HepG2 (cell line): Measurements from ENCODE around the gene API5. TPM values are rescaled to one million over a fixed set of nuclear protein-coding genes. Genes with fewer than 3 reads are reported as not detected.
A peak's percentile ranks its signal among the peaks of the same experiment; 100 is the strongest.

ENCODE experiments used
- FOXA3 ChIP-seq: IDR thresholded peaks from 2 replicates; pipeline ENCODE4 v1.6.1; 2016; ENCODE audit warnings: missing genetic modification reagents, missing compliant biosample characterization
- FOXJ3 ChIP-seq: sonication (generic); formaldehyde crosslinking; IDR thresholded peaks from 2 replicates; pipeline ENCODE4 v1.4.0; 2020; ENCODE audit warnings: missing genetic modification reagents, mild to moderate bottlenecking, borderline replicate concordance
- GATA4 ChIP-seq: sonication (generic); IDR thresholded peaks from 2 replicates; pipeline ENCODE4 v1.6.1; 2016; ENCODE audit warnings: antibody characterized with exemption, low read depth, borderline replicate concordance
- KLF13 ChIP-seq: sonication (generic); formaldehyde crosslinking; IDR thresholded peaks from 2 replicates; pipeline ENCODE4 v1.4.0; 2020; ENCODE audit warnings: mild to moderate bottlenecking, missing genetic modification reagents
- NFAT5 ChIP-seq: sonication (generic); formaldehyde crosslinking; IDR thresholded peaks from 2 replicates; pipeline ENCODE4 v1.4.0; 2020; ENCODE audit warnings: missing genetic modification reagents
- NFYB ChIP-seq: sonication (generic); formaldehyde crosslinking; IDR thresholded peaks from 2 replicates; pipeline ENCODE4 v1.4.0; 2020; ENCODE audit warnings: missing genetic modification reagents
- PCBP1 ChIP-seq: fragments of 200-400 bp; formaldehyde crosslinking; IDR thresholded peaks from 2 replicates; pipeline ENCODE4 v1.6.1; 2017; ENCODE audit warnings: mild to moderate bottlenecking, low read depth, low read length, borderline replicate concordance
- SALL1 ChIP-seq: sonication (generic); formaldehyde crosslinking; IDR thresholded peaks from 2 replicates; pipeline ENCODE4 v1.8.0; 2022; ENCODE audit warnings: mild to moderate bottlenecking, missing genetic modification reagents
- TBL1XR1 ChIP-seq: fragments of 150-350 bp; IDR thresholded peaks from 2 replicates; pipeline ENCODE4 v1.6.1; 2014; ENCODE audit warnings: borderline replicate concordance, low read length; ENCODE audit not compliant: partially characterized antibody
- ZNF232 ChIP-seq: sonication (generic); formaldehyde crosslinking; IDR thresholded peaks from 2 replicates; pipeline ENCODE4 v1.4.0; 2020; ENCODE audit warnings: missing genetic modification reagents, borderline replicate concordance
- ZNF430 ChIP-seq: sonication (generic); formaldehyde crosslinking; IDR thresholded peaks from 2 replicates; pipeline ENCODE4 v1.9.0; 2021; ENCODE audit warnings: mild to moderate bottlenecking, missing genetic modification reagents
- ZNF431 ChIP-seq: sonication (generic); formaldehyde crosslinking; IDR thresholded peaks from 2 replicates; pipeline ENCODE4 v1.9.0; 2022; ENCODE audit warnings: missing genetic modification reagents, low read depth, mild to moderate bottlenecking, borderline replicate concordance
- ZNF484 ChIP-seq: sonication (generic); formaldehyde crosslinking; IDR thresholded peaks from 2 replicates; pipeline ENCODE4 v1.5.1; 2020; ENCODE audit warnings: mild to moderate bottlenecking, low read depth, missing genetic modification reagents, borderline replicate concordance
- ZNF572 ChIP-seq: sonication (generic); formaldehyde crosslinking; IDR thresholded peaks from 2 replicates; pipeline ENCODE4 v1.5.1; 2020; ENCODE audit warnings: mild to moderate bottlenecking, missing genetic modification reagents
- ZNF609 ChIP-seq: sonication (generic); formaldehyde crosslinking; IDR thresholded peaks from 2 replicates; pipeline ENCODE4 v1.4.0; 2020; ENCODE audit warnings: mild to moderate bottlenecking, missing genetic modification reagents, borderline replicate concordance
- ZNF691 ChIP-seq: sonication (generic); formaldehyde crosslinking; IDR thresholded peaks from 2 replicates; pipeline ENCODE4 v1.4.0; 2020; ENCODE audit warnings: missing genetic modification reagents, low read depth, mild to moderate bottlenecking, borderline replicate concordance
- ZSCAN9 ChIP-seq: IDR thresholded peaks from 2 replicates; pipeline ENCODE4 v1.6.1; 2016; ENCODE audit warnings: borderline replicate concordance
- polyA plus RNA-seq, 8 experiments: library from polyadenylated mRNA; depleted of rRNA in 3 of 8; stranded (reverse) in 7 of 8; unstranded in 1 of 8; fragments of >200 nt; fragmentation: Illumina TruSeq in 4 of 8; extraction: Trizol in 4 of 8; gene quantifications; 2 replicates each; pipeline versions ENCODE4 v1.2.1 to v1.2.3, GENCODE V29; 2011 to 2016; ENCODE audit warnings: low read depth in 4 of 8, missing spikeins in 1 of 8, mixed read lengths in 1 of 8; ENCODE audit not compliant: insufficient read depth in 1 of 8
- total RNA-seq, 5 experiments: library from RNA; depleted of rRNA; stranded (reverse); fragments of >200 nt; fragmentation: Illumina TruSeq; extraction: Trizol; gene quantifications; 2 replicates each; pipeline ENCODE4 v1.2.3, GENCODE V29; 2016; ENCODE audit warnings: low read depth in 1 of 5

Gene API5
- total and polyA plus RNA-seq, 2 of the 13 experiments (the other 11 are each of a cell fraction or from before 2014, with no cell fraction given): 21.6 to 59.0 TPM

DNA sequence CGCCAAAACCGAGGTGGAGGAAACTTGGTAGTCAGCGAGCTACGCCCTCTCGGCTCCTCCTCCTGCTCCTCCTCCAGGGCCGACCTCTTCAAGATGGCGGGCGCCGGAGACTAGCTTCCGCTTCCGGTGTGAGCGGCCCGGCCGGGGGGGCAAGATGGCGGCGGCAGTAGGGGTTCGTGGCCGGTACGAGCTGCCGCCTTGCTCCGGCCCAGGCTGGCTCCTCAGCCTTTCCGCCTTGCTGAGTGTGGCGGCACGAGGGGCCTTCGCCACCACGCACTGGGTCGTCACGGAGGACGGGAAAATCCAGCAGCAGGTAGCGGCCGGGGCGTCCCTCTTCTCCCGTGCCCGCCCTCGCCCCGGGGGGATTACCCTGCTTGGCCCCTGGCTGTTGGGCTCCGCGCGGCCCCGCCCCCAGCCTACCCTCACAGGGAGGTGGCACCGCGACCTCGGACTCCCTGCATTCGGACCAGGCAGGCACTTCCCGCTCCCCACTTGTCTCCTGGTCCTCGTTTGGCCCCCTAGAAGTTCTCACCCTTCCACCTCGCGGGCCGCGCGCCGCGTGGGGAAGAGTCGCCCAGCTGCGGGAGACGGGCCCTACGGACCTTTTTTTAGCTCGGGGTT lies 47.1 kb downstream of the API5 start, which contains the start of gene TTC17 (continued):
- no peak; the same call in 1 of the 2 replicates for TF ChIP-seq ZNF431 (CRISPR knock-in tag)
- peak; percentile 61 for TF ChIP-seq ZNF430 (CRISPR knock-in tag)
- peak; percentile 35; the same call in 1 of the 2 replicates for TF ChIP-seq GATA4
- no peak for TF ChIP-seq FOXJ3 (CRISPR knock-in tag)
- no peak for TF ChIP-seq TBL1XR1
- peak; percentile 24; the same call in 1 of the 2 replicates for TF ChIP-seq FOXA3
- no peak for TF ChIP-seq ZNF484 (CRISPR knock-in tag)
- no peak for TF ChIP-seq ZNF572 (CRISPR knock-in tag)
- no peak for TF ChIP-seq NFYB (CRISPR knock-in tag)
- TF ChIP-seq ZNF609 (CRISPR knock-in tag): peak; percentile 43; the same call in 1 of the 2 replicates
- TF ChIP-seq ZSCAN9 (CRISPR knock-in tag): peak; percentile 54; the same call in 1 of the 2 replicates
- no peak for TF ChIP-seq ZNF232 (CRISPR knock-in tag)
- peak; percentile 69 for TF ChIP-seq SALL1 (CRISPR knock-in tag)
- peak; percentile 74; the same call in 1 of the 2 replicates for TF ChIP-seq ZNF691 (CRISPR knock-in tag)
- TF ChIP-seq NFAT5 (CRISPR knock-in tag): no peak
- no peak for TF ChIP-seq PCBP1
- TF ChIP-seq KLF13 (CRISPR knock-in tag): no peak
